Nephron progenitor cell (in vitro differentiated cells): Measurements from ENCODE around the gene EXOC4.

Source experiments
- DNase-seq: peaks from one replicate; pipeline ENCODE4 v3.0.0; 2021
- H3K27ac Mint-ChIP-seq: 2 replicates; pipeline ENCODE4 v1.8.0; 2021; ENCODE audit warnings: mild to moderate bottlenecking, moderate library complexity, mixed read lengths
- H3K27me3 Mint-ChIP-seq: 2 replicates; pipeline ENCODE4 v1.8.0; 2021; ENCODE audit warnings: mild to moderate bottlenecking, low read depth, mixed read lengths; ENCODE audit not compliant: poor library complexity
- H3K36me3 Mint-ChIP-seq: 2 replicates; pipeline ENCODE4 v1.8.0; 2021; ENCODE audit warnings: low read depth, mixed read lengths
- H3K4me1 Mint-ChIP-seq: 2 replicates; pipeline ENCODE4 v1.8.0; 2021; ENCODE audit warnings: mixed read lengths
- H3K4me3 Mint-ChIP-seq: 2 replicates; pipeline ENCODE4 v1.8.0; 2021; ENCODE audit warnings: mild to moderate bottlenecking, moderate library complexity, mixed read lengths
- H3K9me3 Mint-ChIP-seq: 2 replicates; pipeline ENCODE4 v1.8.0; 2021; ENCODE audit warnings: mild to moderate bottlenecking, moderate library complexity, mixed read lengths
- TF ChIP-seq, protein P1 (sequence below): fragments of 200-600 bp; sonication (generic); IDR thresholded peaks from 2 replicates; pipeline ENCODE4 v1.5.0; 2021; ENCODE audit warnings: antibody characterized with exemption

EXOC4 gene

DNA sequence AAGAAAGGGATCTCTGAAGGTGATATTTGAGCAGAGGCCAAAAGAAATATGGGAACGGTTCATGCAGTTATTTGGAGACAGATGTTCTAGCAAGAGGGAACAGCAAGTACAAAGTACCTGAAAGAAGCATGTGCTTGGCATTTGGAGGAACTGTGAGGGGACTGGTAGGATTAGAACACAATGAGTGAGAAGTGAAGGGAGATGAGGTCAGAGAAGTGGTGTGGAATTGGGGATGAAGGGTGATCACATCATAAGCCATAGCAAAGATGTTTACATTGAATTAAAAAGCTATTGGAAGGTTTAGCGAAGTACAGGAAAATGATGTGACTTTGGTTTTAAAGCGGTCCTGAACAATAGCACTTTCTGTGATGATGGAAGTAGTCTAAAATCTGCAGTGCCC lies 471.8 kb downstream of the EXOC4 start:
- H3K27ac Mint-ChIP-seq: peak overlapping the region; percentile 9
- H3K4me3 Mint-ChIP-seq: no peak overlapping the region
- TF ChIP-seq, protein P1, sequence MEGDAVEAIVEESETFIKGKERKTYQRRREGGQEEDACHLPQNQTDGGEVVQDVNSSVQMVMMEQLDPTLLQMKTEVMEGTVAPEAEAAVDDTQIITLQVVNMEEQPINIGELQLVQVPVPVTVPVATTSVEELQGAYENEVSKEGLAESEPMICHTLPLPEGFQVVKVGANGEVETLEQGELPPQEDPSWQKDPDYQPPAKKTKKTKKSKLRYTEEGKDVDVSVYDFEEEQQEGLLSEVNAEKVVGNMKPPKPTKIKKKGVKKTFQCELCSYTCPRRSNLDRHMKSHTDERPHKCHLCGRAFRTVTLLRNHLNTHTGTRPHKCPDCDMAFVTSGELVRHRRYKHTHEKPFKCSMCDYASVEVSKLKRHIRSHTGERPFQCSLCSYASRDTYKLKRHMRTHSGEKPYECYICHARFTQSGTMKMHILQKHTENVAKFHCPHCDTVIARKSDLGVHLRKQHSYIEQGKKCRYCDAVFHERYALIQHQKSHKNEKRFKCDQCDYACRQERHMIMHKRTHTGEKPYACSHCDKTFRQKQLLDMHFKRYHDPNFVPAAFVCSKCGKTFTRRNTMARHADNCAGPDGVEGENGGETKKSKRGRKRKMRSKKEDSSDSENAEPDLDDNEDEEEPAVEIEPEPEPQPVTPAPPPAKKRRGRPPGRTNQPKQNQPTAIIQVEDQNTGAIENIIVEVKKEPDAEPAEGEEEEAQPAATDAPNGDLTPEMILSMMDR: no peak
- DNase-seq: no peak
- H3K9me3 Mint-ChIP-seq: no peaks in the 10 kb centered on the region
- H3K4me1 Mint-ChIP-seq: no peaks in the 10 kb centered on the region
- no peaks in the 10 kb centered on the region for H3K27me3 Mint-ChIP-seq
- peaks cover 3% of the 10 kb centered on the region for H3K36me3 Mint-ChIP-seq

DNA sequence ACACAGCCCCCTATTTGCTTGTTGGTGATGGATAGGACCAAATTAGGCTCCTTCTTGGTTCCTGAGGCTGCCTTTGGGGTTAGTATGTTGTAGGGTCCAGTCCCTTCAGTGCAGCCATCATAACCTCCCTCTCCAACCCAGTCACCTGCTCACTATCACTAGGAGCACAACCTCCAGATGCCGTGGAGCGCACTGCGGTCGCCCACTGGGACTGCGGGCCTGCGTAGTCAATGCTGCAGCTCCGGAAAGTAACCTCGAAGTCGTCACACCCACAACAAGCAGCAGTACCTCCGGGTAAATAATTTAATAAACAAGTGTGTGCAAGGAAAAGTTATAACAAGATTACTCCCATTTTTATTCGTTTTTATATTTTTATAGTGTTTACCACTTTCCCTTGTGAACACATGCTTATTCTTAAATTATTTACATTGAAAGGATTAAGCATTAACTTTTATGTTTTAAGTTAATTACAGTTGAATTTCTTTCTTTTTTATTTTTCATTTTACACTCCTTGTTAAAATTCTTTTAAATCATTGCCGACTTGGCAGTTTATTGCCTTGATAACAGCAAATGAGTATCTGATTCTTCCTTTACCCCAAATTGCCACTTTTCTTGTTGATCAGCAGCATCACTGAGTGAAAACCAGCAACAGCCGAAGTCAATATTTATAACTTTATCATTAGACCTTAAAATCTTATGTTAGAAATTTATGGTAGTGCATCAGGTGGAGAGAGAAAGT lies 474.8 kb downstream of the EXOC4 start:
- Mint-ChIP-seq H3K4me1 (no peaks in the 10 kb centered on the region), H3K27me3 (no peaks in the 10 kb centered on the region), H3K4me3 (no peak overlapping the region), H3K27ac (no peak overlapping the region), H3K36me3 (no peaks in the 10 kb centered on the region), H3K9me3 (no peaks in the 10 kb centered on the region)
- TF ChIP-seq, protein P1: no peak
- no peak for DNase-seq

DNA sequence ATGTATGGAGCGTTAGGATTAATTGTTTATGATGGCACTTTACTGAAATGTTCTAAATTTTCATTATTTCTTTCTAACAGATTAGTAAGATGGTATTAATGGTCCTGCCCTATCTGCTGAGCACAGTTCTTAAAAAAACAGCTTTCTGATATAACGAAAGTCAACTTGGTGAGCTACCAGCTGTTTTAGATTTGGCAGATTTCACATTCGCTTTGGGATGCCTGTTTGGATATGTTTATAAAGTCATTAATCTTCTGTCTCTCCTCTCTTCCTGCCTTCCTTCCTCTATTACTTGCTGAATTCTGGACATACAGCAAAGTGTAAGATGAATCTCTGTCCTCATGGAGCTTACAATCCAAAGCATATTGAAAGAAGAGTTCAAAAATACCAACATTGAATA lies 477.5 kb downstream of the EXOC4 start:
- no peak overlapping the region for H3K27ac Mint-ChIP-seq

DNA sequence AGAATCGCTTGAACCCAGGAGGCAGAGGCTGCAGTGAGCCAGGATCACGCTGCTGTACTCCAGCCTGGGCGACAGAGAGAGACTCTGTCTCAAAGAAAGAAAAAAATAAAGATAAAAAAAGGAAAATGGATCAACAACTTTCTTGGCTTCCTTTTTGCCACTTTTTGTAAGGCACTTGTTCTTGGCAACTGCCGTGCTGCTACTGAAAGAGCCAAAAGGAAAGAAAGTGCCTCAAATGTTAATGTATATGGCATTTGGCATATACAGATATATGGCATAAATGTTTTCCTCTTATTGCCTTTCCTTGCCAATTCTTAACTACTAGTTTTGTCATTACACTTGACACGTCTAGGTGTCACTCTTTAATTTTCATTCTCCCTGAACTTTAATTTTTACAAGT lies 480.5 kb downstream of the EXOC4 start:
- no peak for DNase-seq
- peaks cover 13% of the 10 kb centered on the region for H3K4me1 Mint-ChIP-seq
- H3K9me3 Mint-ChIP-seq: no peaks in the 10 kb centered on the region
- H3K27me3 Mint-ChIP-seq: no peaks in the 10 kb centered on the region
- H3K4me3 Mint-ChIP-seq: no peak overlapping the region
- TF ChIP-seq, protein P1: no peak
- H3K36me3 Mint-ChIP-seq: no peaks in the 10 kb centered on the region
- H3K27ac Mint-ChIP-seq: no peak overlapping the region

More for the DNA sequence above, 477.5 kb downstream of the EXOC4 start:
- Mint-ChIP-seq H3K9me3 (no peaks in the 10 kb centered on the region), H3K4me3 (no peak overlapping the region), H3K4me1 (no peaks in the 10 kb centered on the region), H3K27me3 (no peaks in the 10 kb centered on the region), H3K36me3 (no peaks in the 10 kb centered on the region)
- TF ChIP-seq, protein P1: no peak
- no peak for DNase-seq

DNA sequence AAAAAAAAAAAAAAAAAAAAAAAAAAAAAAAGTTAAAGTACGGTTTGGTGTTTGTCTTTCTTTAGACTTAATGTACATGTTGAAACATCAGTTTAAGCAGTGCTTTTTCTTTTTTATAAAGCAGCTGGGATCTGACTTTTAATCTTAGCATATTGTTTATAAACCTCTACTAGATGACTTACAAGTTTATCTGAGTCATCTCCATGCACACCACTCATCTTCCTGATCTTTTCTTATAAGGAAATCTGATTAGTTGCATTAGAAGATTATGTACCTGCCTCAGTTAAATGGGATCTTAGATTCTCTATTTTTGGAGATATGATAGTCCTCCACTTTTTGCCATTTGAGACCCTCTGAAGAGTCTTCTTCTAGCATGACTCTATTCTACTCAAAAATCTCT lies 482.3 kb downstream of the EXOC4 start:
- Mint-ChIP-seq H3K27me3 (no peaks in the 10 kb centered on the region), H3K36me3 (no peaks in the 10 kb centered on the region), H3K4me1 (peaks cover 13% of the 10 kb centered on the region), H3K4me3 (no peak overlapping the region), H3K27ac (no peak overlapping the region), H3K9me3 (no peaks in the 10 kb centered on the region)
- TF ChIP-seq, protein P1: no peak
- DNase-seq: no peak

DNA sequence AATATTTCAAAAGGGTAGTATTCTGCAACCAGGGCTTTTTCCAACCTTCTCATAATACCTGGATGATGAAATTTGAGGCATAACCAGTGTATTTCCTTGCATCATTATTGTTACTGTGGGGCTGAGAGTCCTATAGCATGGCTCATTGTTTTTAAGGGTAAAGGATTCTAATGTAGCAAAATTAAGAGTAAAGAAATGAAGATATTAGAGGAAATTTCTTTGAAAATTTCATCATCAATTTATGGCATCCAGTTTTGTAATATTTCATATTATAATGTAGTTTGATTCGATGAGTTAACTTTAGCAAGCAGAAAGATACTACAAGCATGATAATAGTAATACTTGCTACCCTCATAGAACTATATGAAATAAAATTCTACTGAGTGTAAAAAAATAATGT lies 486.9 kb downstream of the EXOC4 start:
- no peaks in the 10 kb centered on the region for H3K36me3 Mint-ChIP-seq
- H3K4me1 Mint-ChIP-seq: peaks cover 24% of the 10 kb centered on the region
- no peak overlapping the region for H3K27ac Mint-ChIP-seq

More for the DNA sequence above, 486.9 kb downstream of the EXOC4 start:
- TF ChIP-seq, protein P1: no peak
- H3K4me3 Mint-ChIP-seq: no peak overlapping the region
- no peaks in the 10 kb centered on the region for H3K27me3 Mint-ChIP-seq
- no peak for DNase-seq
- H3K9me3 Mint-ChIP-seq: no peaks in the 10 kb centered on the region
